Fibroblast of skin of back (primary cell): ENCODE measurements around the gene IGFBP2.

Experiments used
- DNase-seq: peaks from one replicate; pipeline ENCODE4 v3.0.0-alpha.2; 2013

Gene IGFBP2

GRCh38 chr2:216616083-216616678, 17.0 kb upstream of the IGFBP2 start:
- no peak for DNase-seq

GRCh38 chr2:216617159-216617815, 15.9 kb upstream of the IGFBP2 start:
- no peak for DNase-seq

GRCh38 chr2:216618785-216619184, 14.4 kb upstream of the IGFBP2 start:
- no peak for DNase-seq

DNA sequence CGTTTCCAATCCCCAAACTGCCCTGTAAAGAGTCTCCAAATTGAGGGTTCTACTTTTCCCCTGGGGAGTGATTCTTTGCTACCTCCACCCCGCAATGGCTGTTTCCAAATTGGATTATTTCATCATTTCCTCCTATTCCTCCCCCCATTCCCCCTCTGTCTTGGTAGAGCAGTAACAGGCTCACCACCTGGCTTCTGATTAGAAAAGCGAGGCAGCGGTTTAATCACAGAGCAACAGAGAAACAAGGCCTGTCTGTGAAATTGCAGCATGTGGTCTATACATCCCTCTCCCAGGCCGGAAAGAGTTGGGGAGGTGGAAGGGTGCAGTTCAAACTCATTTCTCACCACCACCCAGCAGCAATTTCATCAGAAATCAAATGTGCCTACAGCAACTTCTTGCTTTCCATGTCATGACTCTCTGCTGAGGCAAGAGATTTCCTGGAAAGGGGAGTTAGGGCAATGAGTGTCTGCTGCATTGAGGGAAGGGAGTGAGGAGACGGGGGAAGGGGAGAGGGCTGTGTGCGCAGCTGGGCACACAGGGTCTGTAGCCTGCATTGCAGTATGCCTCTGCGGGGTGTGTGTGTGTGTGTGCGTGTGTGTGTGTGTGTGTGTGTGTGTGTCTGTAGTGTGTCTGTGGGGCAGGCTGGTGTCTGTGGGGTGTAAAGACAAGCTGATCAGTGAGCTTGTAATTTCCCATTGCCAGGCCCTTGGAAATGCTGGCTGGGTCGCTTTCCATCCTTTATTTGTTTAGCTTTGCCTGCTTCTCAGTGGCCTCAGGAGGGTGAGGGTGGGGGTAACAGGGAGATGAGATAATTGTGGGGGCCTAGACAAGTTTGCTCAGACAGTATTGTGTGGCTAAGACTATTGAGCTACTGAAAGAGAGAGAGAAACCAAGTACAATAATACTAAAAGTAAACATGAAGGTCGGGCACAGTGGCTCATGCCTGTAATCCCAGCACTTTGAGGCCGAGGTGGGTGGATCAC, 13.5 kb upstream of the IGFBP2 start:
- peak; percentile 57 for DNase-seq

- peak; percentile 27 for DNase-seq
Observed at GRCh38 chr2:216620786-216621185, 12.4 kb upstream of the IGFBP2 start.

DNA sequence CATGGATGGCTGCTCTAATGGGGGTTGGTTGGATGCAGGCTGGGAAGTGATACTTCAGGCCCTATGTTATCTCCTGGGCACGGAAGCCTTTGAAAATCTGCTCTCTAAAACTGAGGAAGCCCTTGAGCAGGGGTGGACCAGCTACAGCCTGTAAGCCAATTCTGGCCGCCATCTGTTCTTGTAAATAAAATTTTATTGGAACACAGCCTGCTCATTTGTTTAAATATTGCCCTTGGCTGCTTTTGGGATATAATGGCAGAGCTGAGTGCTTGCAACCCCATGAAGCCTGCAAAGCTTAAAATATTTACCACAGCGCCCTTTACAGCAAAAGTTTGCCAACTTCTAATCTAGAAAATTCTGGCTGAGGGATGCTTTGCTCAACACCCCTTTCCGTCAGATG, 11.9 kb upstream of the IGFBP2 start:
- DNase-seq, result no peak

DNA sequence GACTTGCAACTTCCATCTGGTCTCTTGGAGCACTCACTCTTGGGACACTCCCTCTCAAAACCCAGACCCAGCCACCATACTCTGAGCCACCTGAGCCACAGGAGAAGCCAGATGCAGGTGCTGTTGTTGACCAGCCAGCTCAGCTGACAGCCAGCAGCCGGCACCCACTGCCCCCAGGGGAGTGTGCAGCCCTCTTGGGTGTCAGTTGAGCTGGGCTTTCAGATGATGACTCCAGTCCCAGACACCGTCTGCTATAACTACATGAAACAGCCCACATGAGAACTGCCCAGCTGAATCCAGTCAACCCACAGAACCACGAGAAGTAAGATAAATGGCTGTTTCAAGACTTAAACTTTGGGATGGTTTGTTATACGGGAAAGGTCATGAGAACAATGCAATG, 10.7 kb upstream of the IGFBP2 start:
- DNase-seq, result no peak

DNA sequence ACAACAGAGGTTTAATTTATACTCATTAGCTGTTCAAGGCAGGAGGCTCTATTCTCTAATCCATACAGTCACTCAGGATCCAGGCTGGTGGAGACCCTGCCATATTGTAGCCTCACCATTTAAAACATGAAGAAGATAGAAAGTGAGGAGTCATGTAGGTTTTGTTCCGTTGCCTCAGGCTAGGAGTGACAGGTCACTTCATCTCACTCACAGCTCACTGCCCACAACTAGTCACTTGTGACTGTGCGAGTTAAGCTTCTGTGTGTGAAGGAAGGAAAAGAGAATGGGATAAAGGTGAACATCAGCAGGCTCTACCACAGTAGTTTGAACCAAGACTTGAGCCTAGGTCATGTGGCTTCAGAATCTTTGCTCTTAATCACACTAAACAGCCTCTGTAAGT, 9.0 kb upstream of the IGFBP2 start:
- no peak for DNase-seq

DNA sequence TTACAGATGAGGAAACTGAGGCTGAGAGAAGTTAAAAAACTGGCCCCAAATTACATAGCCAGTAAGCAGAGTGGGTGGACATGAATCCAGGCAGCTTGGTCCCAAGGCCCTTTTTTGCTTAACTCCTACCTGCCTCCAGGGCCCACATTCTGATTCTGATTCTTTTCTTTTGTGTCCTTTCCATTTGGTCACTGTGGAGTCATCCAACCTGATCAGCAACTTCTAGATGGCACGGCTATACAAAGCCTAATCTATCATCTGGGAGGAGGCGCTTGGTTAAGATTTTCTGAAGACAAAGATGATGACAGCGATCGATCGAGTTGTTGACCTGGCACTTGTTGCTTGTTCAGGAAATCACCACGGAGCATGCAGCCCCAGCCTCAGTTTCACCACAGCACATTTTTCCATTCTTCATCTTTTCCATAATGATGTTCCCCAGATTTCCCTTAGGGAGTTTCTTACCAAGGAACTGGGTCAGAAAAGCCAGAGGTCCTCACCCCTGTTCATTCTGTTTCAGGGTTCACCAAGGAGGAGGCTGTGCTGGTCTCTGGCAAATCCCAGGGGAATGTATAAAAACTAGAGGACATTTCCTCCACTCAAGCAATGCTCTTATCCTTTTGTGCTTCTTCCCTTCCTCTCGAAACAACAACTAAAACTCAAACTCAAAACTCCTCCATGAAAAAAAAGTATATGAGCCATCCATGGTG, 6.9 kb upstream of the IGFBP2 start:
- DNase-seq, result no peak

- no peak for DNase-seq
Observed at GRCh38 chr2:216626875-216627245, 6.4 kb upstream of the IGFBP2 start.

DNA sequence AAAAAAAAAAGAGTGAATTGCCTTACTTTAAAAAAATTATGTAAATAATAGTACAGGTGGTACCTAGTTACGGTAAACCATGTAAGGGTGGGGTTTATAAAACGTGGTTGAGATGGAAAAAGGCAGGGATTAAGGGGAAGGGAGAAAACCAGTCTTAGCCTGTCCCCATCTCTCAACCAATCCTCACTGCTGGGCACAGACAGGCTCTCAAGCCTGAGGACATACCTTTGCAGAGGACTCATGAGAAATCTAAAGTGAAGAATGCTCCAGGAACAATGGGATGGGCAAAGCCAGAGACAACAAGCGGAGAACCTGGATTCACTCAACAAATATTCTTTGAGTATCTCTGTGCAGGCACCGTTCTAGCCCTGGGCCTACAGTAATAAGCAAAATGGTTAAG, 3.4 kb upstream of the IGFBP2 start:
- no peak for DNase-seq

DNA sequence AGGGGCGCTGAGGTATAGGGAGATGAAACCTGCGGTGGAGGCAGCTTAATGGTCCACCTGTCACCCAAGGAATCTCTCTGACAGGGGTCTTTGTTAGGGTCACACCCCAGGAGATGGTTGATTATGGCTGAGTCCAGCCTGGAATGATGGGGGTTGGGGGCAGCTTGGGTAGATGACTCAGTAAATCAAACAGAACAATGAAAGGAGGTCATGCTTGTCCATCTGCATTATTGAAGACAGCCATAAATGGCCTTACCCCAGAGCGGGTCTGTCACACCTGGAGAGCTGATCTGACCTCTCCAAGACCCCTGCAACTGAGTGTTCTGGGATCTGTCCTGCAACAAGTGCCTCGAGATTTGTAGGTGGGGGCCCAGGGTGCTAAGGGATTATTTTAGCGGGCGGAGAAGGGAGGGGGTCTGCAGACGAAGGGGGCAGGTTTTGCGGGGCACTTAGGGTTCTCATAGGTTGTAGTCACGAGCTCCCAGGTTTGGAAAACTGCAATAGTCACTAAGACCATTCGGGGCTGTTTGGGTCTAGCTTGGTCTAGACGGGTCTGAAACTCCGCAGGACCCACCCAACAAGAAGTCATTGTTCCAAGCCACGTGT, 771 bp upstream of the IGFBP2 start:
- no peak for DNase-seq

GRCh38 chr2:216633616-216634369, 573 bp downstream of the IGFBP2 start:
- no peak for DNase-seq

DNA sequence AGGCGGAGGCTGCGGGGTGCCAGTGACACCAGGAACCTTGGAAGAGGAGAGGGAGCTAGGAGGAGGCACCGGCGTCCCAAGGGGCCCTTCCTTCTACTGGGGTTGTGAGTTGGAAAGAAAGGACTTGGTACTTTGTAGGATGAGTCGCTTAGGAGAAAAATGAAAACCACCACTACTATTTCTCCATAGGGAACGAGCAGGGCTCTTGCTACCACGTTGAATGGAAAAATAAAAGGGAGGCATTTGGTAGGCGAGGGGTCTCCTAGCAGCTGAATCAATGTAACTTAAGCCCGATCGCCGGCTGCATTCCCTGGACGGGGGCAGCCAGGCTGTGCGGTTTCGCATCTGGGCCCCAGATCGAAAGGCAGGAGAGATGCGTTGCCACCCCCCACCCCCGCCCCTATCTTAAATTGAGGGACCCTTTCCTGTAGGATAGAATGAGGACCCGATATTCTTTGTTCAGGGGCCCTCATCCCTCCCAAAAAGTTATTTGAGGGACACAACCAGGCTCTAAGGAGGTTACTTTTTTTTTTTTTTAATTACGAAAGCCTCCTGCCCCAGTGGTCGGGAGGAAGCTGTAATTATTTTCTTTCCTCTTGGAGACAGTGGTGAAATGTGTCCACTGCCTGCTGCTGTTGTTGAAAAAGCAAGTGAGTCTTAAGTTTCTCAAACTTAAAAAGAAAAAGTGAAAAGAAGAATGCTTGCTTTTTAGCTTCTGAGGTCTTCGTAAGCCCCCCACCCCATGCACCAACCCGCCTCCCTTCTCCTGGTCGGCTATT, 1.3 kb downstream of the IGFBP2 start:
- DNase-seq, result no peak

DNA sequence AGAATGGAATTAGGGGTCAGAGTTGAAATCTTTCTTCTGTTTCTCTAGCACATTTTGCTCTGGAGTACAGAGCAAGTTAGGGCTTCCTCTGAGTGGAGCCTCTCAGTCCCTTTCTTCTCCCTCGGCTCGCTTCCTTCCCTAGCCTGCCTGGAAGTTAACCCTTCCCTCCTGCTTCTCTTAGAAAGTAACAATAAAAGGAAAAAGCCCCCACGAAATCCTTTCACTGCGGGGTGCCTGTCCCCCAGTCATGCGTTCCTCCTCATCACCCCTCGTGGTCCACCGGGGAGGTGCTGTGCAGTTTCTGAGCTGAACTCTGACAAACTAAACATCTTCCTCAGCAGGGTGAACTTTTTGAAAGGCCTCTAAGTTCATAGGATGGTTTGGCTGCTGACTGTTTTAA, 2.0 kb downstream of the IGFBP2 start:
- no peak for DNase-seq

DNA sequence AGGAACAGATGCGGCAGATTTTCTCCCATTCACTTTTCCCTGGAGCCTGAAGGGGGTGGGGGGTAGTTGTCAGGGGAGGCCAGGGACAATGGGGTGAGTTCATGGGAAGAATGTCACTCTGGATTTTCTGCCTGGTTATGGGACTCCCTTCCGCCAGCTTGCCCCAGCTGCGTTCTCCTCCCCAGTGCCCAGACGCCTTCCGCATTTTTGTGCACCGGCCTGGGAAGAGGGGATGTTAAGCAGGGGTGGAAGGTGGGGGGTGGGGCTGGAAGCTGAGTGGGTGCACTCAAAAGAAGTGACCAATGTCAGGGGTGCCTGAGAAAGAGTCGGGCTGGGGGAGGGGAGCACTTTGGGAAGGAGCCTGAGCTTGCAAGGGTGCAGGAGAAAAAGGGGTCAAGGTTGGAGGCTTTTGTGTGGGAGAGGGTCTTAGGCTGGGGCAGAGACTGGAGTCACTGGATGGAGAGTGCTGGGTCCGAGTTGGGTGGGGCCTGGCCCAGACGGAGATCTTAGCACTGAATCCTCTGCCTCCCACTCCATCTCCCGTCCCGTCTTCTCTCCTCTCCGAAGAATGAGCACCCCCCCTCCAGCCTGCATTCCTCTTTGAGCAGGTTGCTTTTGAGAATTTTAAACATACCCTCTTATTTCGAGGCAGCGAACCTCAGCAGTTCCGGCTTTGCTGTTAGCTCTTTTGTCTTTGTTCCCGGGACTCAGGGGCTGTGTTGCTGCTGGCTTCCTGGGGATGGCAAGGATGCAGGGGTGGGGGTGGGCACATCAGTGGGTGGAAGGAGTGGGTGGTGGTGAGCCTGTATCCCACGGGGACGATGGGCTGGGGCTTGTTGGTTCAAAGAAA, 2.7 kb downstream of the IGFBP2 start:
- peak; percentile 58 for DNase-seq

DNA sequence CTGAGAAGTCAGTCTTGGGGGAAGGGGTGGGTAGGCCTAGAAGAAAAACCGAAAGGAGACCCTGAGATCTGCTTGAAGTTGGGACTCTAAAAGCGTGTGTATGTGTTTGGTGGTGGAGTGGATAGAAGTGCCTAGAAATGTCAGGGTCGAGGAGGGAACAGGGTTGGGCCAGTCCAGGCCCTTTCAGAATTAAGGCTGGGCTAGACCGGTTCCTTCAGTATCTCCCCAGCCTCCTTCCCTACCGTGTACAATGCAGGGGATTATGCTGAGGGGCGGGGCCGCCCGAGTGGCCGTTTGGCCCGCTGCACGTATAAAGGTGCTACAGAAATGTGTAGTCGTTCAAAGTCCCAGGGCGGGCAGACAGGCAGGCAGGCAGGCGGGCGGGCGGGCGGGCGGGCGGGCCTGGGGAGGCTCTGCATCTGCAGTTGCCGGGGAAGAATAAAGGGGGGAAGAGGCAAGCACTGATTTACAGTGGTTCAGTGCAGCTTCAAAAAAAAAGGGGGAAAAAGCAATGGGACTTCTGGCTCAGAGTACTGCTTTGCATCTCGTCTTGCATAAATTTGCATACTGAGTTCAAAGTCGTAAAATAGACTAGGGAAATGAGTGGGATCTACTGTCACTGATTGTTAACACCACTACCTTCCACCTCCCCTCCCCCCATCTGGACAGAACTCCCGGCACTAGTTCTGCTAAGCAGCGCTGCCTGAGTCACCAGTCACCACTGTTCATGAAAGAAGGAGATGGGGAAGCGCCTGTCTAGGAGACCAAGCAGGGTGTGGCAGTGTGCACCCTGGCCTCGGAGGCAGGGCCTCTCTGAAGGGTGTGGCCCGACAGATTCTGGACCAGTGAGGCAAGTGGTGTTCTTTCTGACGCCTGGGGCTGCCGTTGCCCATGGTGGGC, 3.6 kb downstream of the IGFBP2 start:
- peak; percentile 77 for DNase-seq

DNA sequence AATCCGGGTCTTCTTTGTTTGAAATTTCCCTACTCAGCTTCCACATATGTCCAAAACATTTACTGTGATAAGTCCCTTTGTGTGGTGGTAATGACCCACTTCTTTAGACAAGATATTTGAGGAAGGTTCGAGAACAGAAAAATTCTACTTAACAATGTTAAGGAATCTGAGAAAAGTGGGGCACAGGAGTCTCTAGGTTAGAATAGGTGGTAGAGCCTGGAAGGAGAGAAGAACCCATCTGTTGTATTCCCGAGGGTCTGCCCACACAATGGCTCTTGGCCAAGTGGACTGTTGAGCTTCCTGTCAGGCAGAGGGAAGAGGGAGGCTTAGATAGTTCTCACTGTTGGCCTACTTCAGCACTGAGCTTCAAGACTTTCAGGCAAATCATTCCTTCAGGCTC, 4.3 kb downstream of the IGFBP2 start:
- DNase-seq, result no peak
